CD4-positive, alpha-beta T cell treated with Interleukin-6 at 100 ng/mL for 8 hours (primary cell): ENCODE results near the gene DHRS4.
"Not testable (repeated sequence)": the region's sequence is repeated elsewhere in the genome, so short reads cannot be mapped to it uniquely, and the experiment has no call there.

Source experiments
- DNase-seq: peaks from one replicate; pipeline ENCODE4 v3.0.0-alpha.2; 2020; ENCODE audit warnings: mixed read lengths, low spot score

DHRS4 gene

DNA sequence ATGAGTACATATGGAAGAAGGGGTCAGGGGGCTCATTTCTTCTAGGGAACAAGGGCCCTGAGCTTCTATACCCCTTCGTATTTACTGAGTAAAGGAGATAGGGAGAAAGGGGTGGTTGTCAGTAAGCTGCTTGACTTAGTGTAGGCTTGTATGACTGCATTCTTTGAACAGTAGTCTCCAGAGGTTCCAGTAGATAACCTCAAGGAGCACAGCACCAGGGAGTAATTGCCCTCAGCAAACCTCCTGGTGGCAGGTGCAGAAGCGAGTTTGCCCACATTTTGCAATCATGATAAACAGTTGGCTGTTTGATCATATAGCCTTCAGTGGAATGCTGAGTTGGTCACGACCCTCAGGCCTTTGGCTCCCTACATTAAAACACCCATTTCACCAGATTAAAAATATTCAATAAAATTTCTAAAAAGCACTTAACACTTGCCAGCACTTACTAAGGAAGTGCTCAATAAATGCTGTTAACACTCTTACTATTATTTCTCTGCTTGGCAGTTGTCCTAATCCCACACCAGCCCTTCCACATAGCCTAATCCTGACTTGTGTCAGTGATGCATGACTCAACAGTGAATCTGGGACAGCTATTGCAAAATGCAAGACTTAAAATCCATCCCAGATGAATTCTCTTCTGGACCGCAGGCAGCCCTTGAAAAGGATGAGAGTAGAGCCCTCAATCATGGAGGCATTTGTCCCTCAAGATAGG, 31.5 kb downstream of the DHRS4 start:
- no peak for DNase-seq

DNA sequence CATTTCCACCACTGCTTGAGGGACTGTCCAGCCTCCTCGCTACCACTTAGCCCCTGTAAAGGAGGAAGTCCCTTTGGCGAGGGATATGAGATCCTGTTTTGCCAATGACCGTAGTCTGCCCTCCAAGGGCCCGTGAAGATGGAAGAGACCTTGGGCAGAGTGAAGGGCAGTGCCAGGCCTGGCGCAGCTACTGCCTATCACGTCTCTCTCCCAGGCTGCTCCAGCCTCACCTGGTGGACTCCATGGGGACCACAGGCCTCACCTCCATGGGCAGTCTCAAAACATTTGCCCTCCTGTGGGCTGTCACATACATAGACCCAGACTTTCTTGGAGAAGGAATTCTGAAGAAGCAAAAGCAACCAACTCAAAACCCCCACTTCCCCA, 34.6 kb downstream of the DHRS4 start:
- not testable (repeated sequence) for DNase-seq

DNA sequence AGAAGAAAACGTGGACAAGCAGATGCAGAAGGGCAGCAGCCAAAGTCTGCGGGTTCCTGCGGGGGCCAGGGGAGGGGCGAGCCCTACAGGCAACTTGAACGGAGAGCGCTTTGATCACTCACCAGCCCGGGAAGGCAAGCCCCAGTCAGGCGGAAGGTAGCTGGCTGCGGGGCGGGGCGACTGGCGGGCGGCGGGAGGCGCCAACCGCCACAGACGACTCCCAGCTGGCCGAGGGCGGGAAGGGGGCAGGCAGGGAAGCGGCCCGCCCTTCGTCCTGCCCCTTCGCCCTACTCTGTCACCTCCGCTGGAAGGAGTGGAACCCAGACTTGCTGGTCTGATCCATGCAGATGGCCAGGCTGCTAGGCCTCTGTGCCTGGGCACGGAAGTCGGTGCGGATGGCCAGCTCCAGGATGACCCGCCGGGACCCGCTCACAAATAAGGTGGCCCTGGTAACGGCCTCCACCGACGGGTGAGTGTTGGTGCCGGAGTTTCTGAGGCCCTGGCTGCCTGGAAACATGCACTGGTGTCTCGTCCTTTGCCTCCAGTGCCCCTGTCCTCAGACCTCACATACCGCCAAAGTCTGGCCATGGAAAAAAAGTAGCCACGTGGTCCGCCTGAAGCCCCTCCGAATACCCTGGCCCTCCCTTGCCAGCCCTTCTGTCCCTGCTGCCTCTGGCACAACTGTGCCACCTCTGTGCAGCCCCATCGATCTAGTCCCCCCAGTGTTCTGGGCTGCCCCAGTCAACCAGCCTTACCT, 35.2 kb downstream of the DHRS4 start, which contains the start of gene DHRS4L2:
TSS of gene DHRS4L2 (plus strand) at position 323 of the 757 bp plus-strand sequence. CDS start at position 342, 19 bp downstream.
- DNase-seq, result peak; percentile 70

DNA sequence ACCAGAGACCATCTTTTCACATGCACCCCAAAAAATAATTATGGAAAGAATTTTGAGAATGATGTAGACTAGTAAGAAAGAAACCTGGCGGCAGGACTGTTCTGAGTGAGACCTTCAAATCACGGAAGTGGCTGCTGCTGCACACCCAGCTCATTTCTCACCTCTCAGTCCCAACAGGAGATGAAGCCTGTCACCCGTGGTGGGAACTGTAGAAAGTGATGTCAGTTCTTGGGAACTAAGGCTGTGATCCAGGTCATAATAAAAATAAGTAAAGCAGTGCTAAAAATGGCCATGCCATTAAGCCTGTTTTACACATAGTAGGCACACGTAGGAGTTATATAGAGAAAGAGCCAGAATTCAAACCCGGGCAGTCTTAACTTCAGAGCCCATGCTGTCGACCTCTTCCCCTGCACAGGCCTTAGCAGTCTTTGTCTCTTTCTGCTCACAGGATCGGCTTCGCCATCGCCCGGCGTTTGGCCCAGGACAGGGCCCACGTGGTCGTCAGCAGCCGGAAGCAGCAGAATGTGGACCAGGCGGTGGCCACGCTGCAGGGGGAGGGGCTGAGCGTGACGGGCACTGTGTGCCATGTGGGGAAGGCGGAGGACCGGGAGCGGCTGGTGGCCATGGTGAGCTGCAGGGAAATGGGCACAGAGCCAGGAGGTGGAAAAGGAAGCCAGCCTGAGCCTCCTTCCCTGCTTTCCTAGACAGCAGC, 36.3 kb downstream of the DHRS4 start:
- not testable (repeated sequence) for DNase-seq

DNA sequence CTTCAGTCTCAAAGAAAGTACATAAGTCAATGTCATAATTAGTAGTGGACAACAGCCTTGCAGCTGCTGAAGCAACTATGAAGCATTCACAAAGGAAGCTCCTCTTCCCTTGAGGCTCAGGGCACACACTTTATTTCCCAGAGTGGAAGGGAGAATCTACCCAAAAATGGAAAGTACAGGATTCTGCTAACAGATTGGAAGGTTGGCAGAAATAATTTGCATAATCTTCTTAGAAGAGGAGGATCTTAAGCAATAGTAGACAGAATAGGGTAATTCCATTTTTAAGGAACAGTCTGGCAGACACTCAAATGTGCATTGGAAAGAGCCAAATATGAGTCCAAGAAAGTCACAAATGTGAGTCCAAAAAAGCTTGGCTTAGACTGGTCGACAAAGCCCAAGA, 37.4 kb downstream of the DHRS4 start:
- DNase-seq, result not testable (repeated sequence)

DNA sequence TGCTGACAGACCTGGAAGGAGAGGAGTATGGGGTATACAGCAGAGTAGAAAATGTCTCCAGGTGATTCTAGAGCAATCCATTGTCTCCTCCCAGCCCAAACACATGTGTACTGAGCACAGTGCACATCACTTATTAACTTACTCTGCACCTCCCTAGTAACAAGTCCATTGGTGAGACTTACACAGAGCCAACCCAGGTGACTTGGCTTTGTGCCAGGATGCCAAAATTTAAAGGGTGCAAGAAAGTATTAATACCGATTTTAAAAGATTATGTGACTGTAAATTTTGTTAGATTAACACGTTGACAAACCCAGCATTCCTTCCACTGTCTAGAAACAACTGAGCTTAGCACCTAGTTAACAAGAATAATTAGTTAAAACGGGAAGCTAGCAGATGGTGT, 39.5 kb downstream of the DHRS4 start:
- not testable (repeated sequence) for DNase-seq

DNA sequence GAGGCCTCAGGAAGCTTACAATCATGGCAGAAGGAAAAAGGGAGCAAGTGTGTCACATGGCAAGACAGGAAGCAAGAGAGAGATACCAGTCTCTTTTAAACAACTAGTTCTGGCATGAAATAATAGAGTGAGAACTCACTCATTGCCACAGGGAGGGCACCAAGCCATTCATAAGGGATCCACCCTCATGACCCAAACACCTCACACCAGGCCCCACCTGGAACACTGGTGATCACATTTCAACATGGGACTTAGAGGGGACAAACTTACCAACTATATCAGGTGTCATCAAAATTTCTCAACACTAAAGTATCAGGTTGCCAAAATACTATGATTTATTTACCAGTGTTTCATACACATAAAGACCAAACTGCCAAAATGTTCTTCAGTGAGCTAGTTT, 42.4 kb downstream of the DHRS4 start:
- DNase-seq, result not testable (repeated sequence)

DNA sequence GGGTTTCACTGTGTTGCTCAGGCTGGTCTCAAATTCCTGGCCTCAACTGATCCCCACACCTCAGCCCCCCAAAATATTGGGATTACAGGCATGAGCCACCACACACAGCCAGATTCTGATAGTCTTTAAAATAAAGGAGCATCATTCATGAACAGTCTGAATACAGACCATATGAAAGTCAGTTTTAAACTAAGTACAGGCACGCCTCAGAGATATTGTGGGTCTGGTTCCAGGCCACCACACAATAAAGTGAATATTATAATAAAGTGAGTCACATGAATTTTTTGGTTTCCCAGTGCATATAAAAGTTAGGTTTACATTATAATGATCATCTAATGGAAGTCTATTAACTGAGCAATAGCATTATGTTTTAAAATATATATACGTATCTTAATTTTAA, 43.3 kb downstream of the DHRS4 start:
- DNase-seq, result not testable (repeated sequence)

DNA sequence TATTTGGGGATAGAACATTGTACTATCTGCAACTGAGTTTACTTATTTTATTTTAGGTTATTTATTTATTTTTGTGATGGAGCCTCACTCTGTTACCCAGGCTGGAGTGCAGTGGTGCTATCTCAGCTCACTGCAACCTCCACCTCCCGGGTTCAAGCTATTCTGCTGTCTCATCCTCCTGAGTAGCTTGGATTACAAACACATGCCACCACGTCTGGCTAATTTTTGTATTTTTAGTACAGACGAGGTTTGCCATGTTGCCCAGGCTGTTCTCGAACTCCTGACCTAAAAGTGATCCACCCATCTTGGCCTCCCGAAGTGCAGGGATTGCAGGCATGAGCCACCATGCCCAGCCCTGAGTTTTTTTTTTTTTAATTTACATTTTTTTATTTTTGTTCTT, 46.1 kb downstream of the DHRS4 start:
- not testable (repeated sequence) for DNase-seq

DNA sequence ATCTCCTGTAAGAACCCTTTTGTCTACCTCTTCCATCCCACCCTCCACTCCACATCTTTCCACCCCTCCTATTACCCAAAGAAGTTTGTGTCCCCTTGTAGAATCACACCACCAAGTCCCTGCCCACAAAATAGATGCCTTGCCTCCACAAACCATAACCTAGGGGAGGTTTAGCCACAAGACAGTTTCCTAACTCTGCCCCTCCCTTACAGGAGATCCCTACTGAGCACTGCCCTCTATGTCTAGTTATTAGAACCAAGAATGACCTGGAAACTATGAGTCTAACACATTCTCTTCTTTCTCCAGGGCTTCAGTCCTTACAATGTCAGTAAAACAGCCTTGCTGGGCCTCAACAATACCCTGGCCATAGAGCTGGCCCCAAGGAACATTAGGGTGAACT, 47.5 kb downstream of the DHRS4 start:
- DNase-seq, result not testable (repeated sequence)

DNA sequence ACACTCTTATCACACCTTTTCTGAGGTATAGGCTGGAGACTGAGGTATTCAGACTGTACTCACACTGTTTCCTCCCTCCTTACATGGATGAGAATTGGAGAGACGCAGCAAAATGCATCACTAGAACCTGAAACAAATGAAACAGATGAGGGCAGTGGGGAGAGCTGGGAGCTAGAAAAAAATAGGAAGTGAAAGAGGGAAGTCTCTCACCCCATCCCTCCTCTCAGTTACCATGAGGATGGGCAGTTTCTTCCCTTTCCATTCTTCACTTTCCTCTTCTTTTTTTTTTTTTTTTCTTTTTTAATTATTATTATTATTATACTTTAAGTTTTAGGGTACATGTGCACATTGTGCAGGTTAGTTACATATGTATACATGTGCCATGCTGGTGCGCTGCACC, 48.1 kb downstream of the DHRS4 start:
- not testable (repeated sequence) for DNase-seq

DNA sequence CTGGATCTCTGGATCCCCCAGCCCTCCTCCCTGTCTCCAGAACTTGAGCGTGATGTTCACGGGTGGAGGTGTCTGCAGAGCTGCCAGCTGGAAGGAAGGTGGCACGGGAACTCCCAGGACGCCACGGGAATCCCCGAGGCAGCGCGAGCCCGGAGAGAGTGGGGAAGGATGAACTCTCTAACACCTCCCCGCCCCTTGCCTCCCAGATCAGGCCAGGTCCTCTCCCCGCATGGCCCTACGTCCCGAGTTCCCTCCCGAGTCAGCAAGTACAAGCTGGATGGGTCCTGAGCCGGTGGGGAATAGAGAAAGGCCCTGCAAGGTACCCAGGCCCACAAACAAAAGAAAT, 52.9 kb downstream of the DHRS4 start:
- not testable (repeated sequence) for DNase-seq

DNA sequence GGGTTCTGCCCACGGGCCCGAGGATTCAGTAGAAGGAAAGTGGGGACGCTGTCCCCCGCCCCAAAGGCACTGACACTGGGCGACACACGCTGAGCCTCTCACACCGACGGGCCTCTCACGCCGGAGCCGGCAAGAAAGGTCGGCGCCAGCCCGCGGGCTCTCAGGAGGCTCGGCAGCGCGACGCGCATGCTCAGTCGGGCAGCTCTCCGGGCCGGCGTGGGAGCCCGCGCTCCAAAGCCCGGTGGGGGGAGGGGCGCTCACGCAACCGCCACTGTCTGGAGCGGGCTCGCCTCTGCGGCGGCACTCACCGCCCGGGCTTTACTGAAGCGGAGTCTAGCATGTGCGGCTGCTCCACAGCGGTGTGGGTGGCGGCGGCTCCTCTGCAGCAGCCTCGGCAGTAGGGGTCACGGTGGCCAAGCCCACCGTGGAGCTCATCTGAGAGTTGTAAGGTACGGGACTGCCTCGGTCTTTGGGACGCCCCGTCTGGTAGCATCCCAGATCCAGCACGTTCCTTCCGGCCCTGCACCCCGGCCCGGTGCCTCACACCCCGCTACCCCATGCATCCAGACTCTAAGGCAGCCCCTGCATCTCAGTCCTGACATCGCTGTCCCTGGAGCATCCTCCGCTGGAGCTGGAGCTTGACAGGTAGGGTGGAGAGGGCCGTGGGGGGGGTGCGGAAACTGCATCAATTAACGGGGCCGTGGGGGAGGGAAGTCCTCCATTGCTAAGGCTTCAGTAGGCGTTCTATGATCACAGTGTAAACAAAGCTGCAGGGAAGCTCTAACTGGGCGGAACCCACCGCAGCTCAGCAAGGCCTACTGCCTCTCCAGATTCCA, 53.5 kb downstream of the DHRS4 start:
- DNase-seq, result peak; percentile 50

DNA sequence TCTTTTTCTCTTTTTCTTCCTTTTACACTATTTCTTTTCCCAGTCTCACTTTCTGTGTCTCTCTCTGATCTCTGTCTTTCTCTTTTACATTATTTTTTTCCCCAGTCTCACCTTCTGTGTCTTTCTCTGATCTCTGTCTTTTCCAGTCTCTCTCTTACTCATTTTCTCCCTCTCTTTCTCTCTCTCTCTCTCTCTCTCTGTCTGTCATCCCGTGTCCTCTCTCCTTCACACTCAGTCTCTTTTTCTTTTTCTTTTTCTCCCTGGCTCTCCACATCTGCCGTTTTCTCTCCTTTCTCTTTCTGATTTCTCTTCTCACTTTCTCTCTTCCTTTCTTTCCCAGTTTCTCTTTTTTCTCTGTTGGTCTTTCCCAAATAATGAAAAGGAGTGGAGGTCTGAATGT, 57.5 kb downstream of the DHRS4 start:
- no peak for DNase-seq

DNA sequence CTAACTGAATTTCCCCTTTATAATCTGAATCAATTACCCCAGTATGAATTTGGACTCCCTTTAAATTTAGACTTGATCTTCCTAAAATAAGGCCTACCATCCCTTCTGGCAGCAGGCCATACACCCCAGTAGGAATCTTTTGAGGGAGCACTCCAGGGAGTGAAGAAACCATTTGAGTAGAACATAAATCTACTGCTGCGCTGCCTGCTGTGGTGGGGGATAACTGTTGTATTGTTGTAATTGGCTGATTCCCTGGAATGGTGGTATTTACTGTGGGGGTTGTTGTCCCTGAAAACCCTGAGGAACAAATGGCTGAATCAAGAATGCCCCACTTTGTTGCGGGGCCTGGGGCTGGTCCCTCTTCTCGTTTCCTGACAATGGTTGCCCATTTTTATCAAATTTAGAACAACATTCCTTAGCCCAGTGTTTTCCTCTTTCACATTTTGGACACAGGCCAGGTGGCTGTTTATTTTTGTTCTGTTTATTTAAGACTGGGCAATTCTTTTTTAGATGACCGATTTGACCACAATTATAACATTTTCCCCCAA, 59.2 kb downstream of the DHRS4 start:
- not testable (repeated sequence) for DNase-seq

DNA sequence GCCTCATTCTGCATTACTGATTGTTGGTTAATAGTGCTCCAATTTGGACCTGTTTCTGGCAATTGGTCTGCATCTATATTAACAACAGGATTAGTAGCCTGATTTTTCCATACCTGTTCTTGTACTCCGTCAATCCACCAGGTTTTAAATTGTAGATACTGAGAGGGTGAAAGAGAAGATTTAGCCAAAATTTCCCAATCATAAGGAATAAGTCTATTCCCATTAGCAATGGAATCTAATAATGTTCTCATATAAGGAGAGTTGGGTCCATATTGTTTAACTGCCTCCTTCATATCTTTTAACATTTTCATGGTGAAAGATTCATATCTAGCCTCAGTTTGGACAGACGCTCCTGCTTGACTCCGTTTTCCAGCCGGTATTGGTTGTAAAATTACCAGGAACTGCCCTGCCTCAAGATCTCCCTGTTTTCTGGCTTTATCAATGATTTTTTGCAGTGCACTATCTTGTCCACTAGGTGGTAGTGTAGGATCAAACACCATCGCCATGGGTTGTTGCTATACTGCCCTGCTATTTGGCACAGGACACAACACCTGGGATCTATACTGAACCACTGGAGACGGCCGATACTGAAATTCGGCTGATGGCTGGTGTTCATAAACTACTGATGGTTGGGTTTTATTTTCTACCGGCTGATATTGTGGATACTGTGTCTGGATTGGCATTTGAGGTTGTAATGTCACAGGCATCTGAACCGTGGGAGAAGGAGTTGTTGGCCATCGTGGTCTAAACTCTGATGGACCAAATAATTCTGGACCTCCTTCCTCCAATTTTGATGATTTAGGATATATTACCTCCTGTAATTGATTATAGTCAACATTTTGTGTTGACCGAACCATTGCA, 60.3 kb downstream of the DHRS4 start:
- peak; percentile 63 for DNase-seq

DNA sequence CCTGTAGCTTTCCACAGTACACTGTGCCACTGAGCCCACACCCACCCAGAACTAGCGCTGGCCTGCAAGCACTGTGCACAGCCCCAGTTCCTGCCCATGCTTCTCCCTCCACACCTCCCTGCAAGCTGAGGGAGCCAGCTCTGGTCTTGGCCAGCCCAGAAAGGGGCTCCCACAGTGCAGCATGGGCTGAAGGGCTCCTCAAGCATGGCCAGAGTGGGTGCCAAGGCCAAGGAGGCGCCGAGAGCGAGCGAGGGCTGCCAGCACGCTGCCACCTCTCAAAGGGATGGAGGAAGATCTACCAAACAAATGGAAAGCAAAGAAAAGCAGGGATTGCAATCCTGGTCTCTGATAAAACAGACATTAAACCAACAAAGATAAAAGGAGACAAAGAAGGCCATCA, 62.2 kb downstream of the DHRS4 start:
- not testable (repeated sequence) for DNase-seq
